Adrenal gland (tissue), 5 donors: ENCODE data around the gene NRARP.

Experiments
- CTCF ChIP-seq, 6 experiments: fragments of 450-650 bp in 4 of 6; fragments of 200-600 bp in 2 of 6; sonication (generic) in 1 of 6; IDR thresholded peaks; 1 replicate in 5 of 6; 2 replicates in 1 of 6; pipeline versions ENCODE4 v1.5.1 to v1.8.0; 2016 to 2021; ENCODE audit warnings: antibody characterized with exemption in 6 of 6, mild to moderate bottlenecking in 2 of 6, moderate library complexity in 1 of 6
- POLR2A ChIP-seq, 2 donors: fragments of 450-650 bp; IDR thresholded peaks; one replicate each; pipeline ENCODE4 v1.6.1; 2017; ENCODE audit warnings: antibody characterized with exemption in 2 of 2, mild to moderate bottlenecking in 2 of 2, moderate library complexity in 1 of 2
- donor health status: DM: no; HTN: no; CAD: no.

- no peak for TF ChIP-seq POLR2A (IDR thresholded peaks at IDR 0.05)
- no peak for TF ChIP-seq CTCF (IDR thresholded peaks at IDR 0.05)
These were observed 48.1 kb downstream of the NRARP start for GRCh38 chr9:137253717-137254623.
